OCI-LY1 (cell line): Measurements from ENCODE around the gene NT5DC1.

ENCODE experiments used
- EZH2 ChIP-seq: fragments of 200-600 bp; sonication (generic), shearing (Covaris generic); IDR thresholded peaks from 2 replicates; pipeline ENCODE4 v1.8.0; 2017; ENCODE audit warnings: borderline replicate concordance, mixed run types, mild to moderate bottlenecking, antibody characterized with exemption, low read length, moderate library complexity, mixed read lengths
- TF ChIP-seq, protein P1 (sequence below): fragments of 200-600 bp; sonication (generic), shearing (Covaris generic); IDR thresholded peaks from 2 replicates; pipeline ENCODE4 v1.5.1; 2017; ENCODE audit warnings: mild to moderate bottlenecking, antibody characterized with exemption, low read length, moderate library complexity, mixed read lengths

DNA sequence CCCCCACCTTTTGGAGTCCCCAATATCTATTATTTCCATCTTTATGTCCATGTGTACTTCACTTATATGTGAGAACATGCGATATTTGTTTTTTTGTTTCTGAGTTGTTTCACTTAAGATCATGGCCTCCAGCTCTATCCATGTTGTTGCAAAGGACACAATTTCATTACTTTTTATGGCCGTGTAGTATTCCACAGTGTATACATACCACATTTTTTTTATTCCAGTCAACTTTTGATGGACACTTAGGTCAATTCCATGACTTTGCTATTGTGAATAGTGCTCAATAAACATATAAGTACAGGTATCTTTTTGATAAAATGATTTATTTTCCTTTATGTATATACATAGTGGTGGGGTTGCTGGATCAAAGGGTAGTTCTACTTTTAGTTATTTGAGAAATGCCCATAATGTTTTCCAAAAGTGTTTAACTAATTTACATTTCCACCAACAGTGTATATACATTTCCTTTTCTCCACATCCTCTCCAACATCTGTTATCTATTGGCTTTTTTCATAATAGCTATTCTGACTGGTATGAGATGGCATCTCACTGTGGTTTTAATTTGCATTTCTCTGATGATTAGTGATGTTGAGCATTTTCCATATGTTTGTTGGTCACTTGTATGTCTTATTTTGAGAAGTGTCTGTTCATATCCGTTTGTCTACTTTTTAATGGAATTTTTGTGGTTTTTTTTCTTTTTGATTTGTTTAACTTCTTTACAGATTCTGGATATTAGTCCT is 59.3 kb downstream of the NT5DC1 start:
- TF ChIP-seq, protein P1, sequence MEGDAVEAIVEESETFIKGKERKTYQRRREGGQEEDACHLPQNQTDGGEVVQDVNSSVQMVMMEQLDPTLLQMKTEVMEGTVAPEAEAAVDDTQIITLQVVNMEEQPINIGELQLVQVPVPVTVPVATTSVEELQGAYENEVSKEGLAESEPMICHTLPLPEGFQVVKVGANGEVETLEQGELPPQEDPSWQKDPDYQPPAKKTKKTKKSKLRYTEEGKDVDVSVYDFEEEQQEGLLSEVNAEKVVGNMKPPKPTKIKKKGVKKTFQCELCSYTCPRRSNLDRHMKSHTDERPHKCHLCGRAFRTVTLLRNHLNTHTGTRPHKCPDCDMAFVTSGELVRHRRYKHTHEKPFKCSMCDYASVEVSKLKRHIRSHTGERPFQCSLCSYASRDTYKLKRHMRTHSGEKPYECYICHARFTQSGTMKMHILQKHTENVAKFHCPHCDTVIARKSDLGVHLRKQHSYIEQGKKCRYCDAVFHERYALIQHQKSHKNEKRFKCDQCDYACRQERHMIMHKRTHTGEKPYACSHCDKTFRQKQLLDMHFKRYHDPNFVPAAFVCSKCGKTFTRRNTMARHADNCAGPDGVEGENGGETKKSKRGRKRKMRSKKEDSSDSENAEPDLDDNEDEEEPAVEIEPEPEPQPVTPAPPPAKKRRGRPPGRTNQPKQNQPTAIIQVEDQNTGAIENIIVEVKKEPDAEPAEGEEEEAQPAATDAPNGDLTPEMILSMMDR: no peak
- TF ChIP-seq EZH2: no peak
